ENCODE measurements around the gene ADD1. TPM values are rescaled to one million over a fixed set of nuclear protein-coding genes. Genes with fewer than 3 reads are reported as not detected.

ADD1 gene
- polyA plus RNA-seq, 3 donors = 76.1 to 122 (median 103) TPM

GRCh38 chr4:2863649-2864048, 20.0 kb downstream of the ADD1 start:
- Mint-ChIP-seq H3K27ac (peak overlapping the region in 1 of 7 donors; percentile 36), H3K4me1 (peaks cover 60% of the 10 kb centered on the region), H3K9me3 (no peaks in the 10 kb centered on the region), H3K4me3 (no peak overlapping the region), H3K36me3 (peaks cover 9 to 23% of the 10 kb centered on the region in 2 donors), H3K27me3 (ENCODE audit: low read depth in 3 of 3) (no peaks in the 10 kb centered on the region)
- H3K36me3 ChIP-seq (replicated peaks in 1 of 2; ENCODE audit: control insufficient read depth in 1 of 2, insufficient read depth in 2 of 2, low read length in 2 of 2) = peaks cover 0 to 13% of the 10 kb centered on the region in 2 donors
- H3K4me3 ChIP-seq (replicated peaks in 1 of 3; ENCODE audit: low read depth in 2 of 3, low read length in 3 of 3) = no peak overlapping the region
- no peak for DNase-seq
- H3K4me1 ChIP-seq (ENCODE audit: control insufficient read depth in 1 of 2, insufficient read depth in 2 of 2, low read length in 2 of 2) = peaks cover 44% of the 10 kb centered on the region in 2 donors
- H3K9ac ChIP-seq (ENCODE audit: insufficient read depth, low read length, poor library complexity, severe bottlenecking) = no peak overlapping the region
- H4K20me1 ChIP-seq (ENCODE audit: insufficient read depth, low read length) = peaks cover 97% of the 10 kb centered on the region
- H3K9me3 ChIP-seq (replicated peaks in 1 of 2; ENCODE audit: control insufficient read depth in 1 of 2, insufficient read depth in 1 of 2, low read length in 2 of 2) = no peaks in the 10 kb centered on the region
- peaks cover 98% of the 10 kb centered on the region for H3K79me2 ChIP-seq (ENCODE audit: insufficient read depth, low read length)
- TF ChIP-seq CTCF (IDR thresholded peaks at IDR 0.05) = no peak
- no peak overlapping the region for H3K4me2 ChIP-seq (replicated peaks; ENCODE audit: extremely low read depth, low read length, poor library complexity, severe bottlenecking)
- no peak overlapping the region for H3K27ac ChIP-seq (ENCODE audit: low read depth in 1 of 2, low read length in 2 of 2)
- H3K27me3 ChIP-seq (ENCODE audit: control insufficient read depth in 2 of 2, insufficient read depth in 2 of 2, low read length in 2 of 2) = no peaks in the 10 kb centered on the region
- intact Hi-C loops (cut with micrococcal nuclease) = no loop called here
- H2AFZ ChIP-seq (ENCODE audit: insufficient read depth, low read depth, low read length, poor library complexity, severe bottlenecking) = no peak overlapping the region

GRCh38 chr4:2865196-2865780, 21.6 kb downstream of the ADD1 start:
- peaks cover 55% of the 10 kb centered on the region for H3K4me1 Mint-ChIP-seq
- peaks cover 17 to 34% of the 10 kb centered on the region in 2 donors for H3K36me3 Mint-ChIP-seq
- Histone ChIP-seq H3K36me3 (replicated peaks in 1 of 2; ENCODE audit: control insufficient read depth in 1 of 2, insufficient read depth in 2 of 2, low read length in 2 of 2) (peaks cover 0 to 14% of the 10 kb centered on the region in 2 donors), H3K9me3 (replicated peaks in 1 of 2; ENCODE audit: control insufficient read depth in 1 of 2, insufficient read depth in 1 of 2, low read length in 2 of 2) (no peaks in the 10 kb centered on the region), H2AFZ (ENCODE audit: insufficient read depth, low read depth, low read length, poor library complexity, severe bottlenecking) (no peak overlapping the region), H3K4me1 (ENCODE audit: control insufficient read depth in 1 of 2, insufficient read depth in 2 of 2, low read length in 2 of 2) (peaks cover 27 to 29% of the 10 kb centered on the region in 2 donors), H3K4me2 (replicated peaks; ENCODE audit: extremely low read depth, low read length, poor library complexity, severe bottlenecking) (no peak overlapping the region), H3K9ac (ENCODE audit: insufficient read depth, low read length, poor library complexity, severe bottlenecking) (no peak overlapping the region), H4K20me1 (ENCODE audit: insufficient read depth, low read length) (peaks cover 99% of the 10 kb centered on the region), H3K27me3 (ENCODE audit: control insufficient read depth in 2 of 2, insufficient read depth in 2 of 2, low read length in 2 of 2) (no peaks in the 10 kb centered on the region), H3K79me2 (ENCODE audit: insufficient read depth, low read length) (peaks cover 100% of the 10 kb centered on the region), H3K4me3 (replicated peaks in 1 of 3; ENCODE audit: low read depth in 2 of 3, low read length in 3 of 3) (no peak overlapping the region), H3K27ac (ENCODE audit: low read depth in 1 of 2, low read length in 2 of 2) (no peak overlapping the region)
- H3K27me3 Mint-ChIP-seq (ENCODE audit: low read depth in 3 of 3) = no peaks in the 10 kb centered on the region
- H3K9me3 Mint-ChIP-seq = no peaks in the 10 kb centered on the region
- intact Hi-C loops (cut with micrococcal nuclease) = no loop called here
- no peak for DNase-seq
- peak overlapping the region in 2 of 7 donors; percentile 28 to 51 for H3K27ac Mint-ChIP-seq
- no CpG with 5 or more reads among the region's 2 CpGs for WGBS (ENCODE audit: insufficient coverage)
- no peak for TF ChIP-seq CTCF (IDR thresholded peaks at IDR 0.05)
- no peak overlapping the region for H3K4me3 Mint-ChIP-seq
